GM23338 (cell line): ENCODE measurements around the gene DHDDS. TPM values are rescaled to one million over a fixed set of nuclear protein-coding genes. Genes with fewer than 3 reads are reported as not detected.

Experiments
- ATAC-seq: fragments of 200-7000 bp; cut with Tn5 transposase; 3 replicates; pipeline ENCODE4 v1.9.1; 2020
- DNase-seq: peaks from one replicate; pipeline ENCODE4 v3.0.0-alpha.2; 2015; ENCODE audit warnings: low spot score
- H2AFZ ChIP-seq: fragments of 200-600 bp; sonication (generic); 2 replicates; pipeline ENCODE4 v1.8.0; 2016; ENCODE audit warnings: antibody characterized with exemption, mild to moderate bottlenecking, moderate library complexity
- H3F3A ChIP-seq: fragments of 200-600 bp; sonication (generic); replicated peaks from 2 replicates; pipeline ENCODE4 v1.8.0; 2017; ENCODE audit warnings: antibody characterized with exemption, mixed run types, low read depth
- H3K27ac ChIP-seq: fragments of 200-600 bp; sonication (generic); 2 replicates; pipeline ENCODE4 v1.6.1; 2016; ENCODE audit warnings: low read depth
- H3K27me3 ChIP-seq: fragments of 200-600 bp; sonication (generic); 2 replicates; pipeline ENCODE4 v1.8.0; 2016; ENCODE audit warnings: mild to moderate bottlenecking, mixed run types, moderate library complexity; ENCODE audit not compliant: insufficient read depth
- H3K36me3 ChIP-seq: fragments of 200-600 bp; sonication (generic); 2 replicates; pipeline ENCODE4 v1.8.0; 2016; ENCODE audit warnings: mild to moderate bottlenecking; ENCODE audit not compliant: insufficient read depth
- H3K4me1 ChIP-seq: fragments of 200-600 bp; sonication (generic); 2 replicates; pipeline ENCODE4 v1.8.0; 2016; ENCODE audit warnings: mild to moderate bottlenecking, moderate library complexity; ENCODE audit not compliant: insufficient read depth
- H3K4me2 ChIP-seq: fragments of 200-600 bp; sonication (generic); 2 replicates; pipeline ENCODE4 v1.7.1; 2017; ENCODE audit warnings: mixed run types
- H3K4me3 ChIP-seq: fragments of 200-600 bp; sonication (generic); 2 replicates; pipeline ENCODE4 v1.6.1; 2016; ENCODE audit warnings: mixed run types
- H3K79me2 ChIP-seq: fragments of 200-600 bp; sonication (generic); replicated peaks from 2 replicates; pipeline ENCODE4 v1.8.0; 2017; ENCODE audit warnings: mild to moderate bottlenecking; ENCODE audit not compliant: insufficient read depth
- H3K9me2 ChIP-seq: fragments of 200-600 bp; sonication (generic); 2 replicates; pipeline ENCODE4 v1.8.0; 2017; ENCODE audit not compliant: insufficient read depth
- H4K20me1 ChIP-seq: fragments of 200-600 bp; sonication (generic); replicated peaks from 2 replicates; pipeline ENCODE4 v1.8.0; 2017; ENCODE audit warnings: mild to moderate bottlenecking; ENCODE audit not compliant: insufficient read depth
- H3K27ac Mint-ChIP-seq: 2 replicates; pipeline ENCODE4 v1.8.0; 2020; ENCODE audit warnings: inconsistent platforms, mild to moderate bottlenecking, moderate library complexity, mixed read lengths
- H3K27me3 Mint-ChIP-seq: 3 replicates; pipeline ENCODE4 v1.8.0; 2022; ENCODE audit warnings: low read depth, mild to moderate bottlenecking, moderate library complexity, mixed read lengths, inconsistent platforms; ENCODE audit not compliant: insufficient read depth, poor library complexity
- H3K36me3 Mint-ChIP-seq: 3 replicates; pipeline ENCODE4 v1.8.0; 2021; ENCODE audit warnings: low read depth, mild to moderate bottlenecking, inconsistent platforms, moderate library complexity, mixed read lengths
- H3K4me1 Mint-ChIP-seq: 3 replicates; pipeline ENCODE4 v1.8.0; 2020; ENCODE audit warnings: mild to moderate bottlenecking, inconsistent platforms, mixed read lengths
- H3K4me3 Mint-ChIP-seq: 3 replicates; pipeline ENCODE4 v1.8.0; 2021; ENCODE audit warnings: moderate library complexity, mild to moderate bottlenecking, inconsistent platforms, mixed read lengths
- H3K9me3 Mint-ChIP-seq: 3 replicates; pipeline ENCODE4 v1.8.0; 2020; ENCODE audit warnings: moderate library complexity, mild to moderate bottlenecking, inconsistent platforms, mixed read lengths
- CREB1 ChIP-seq: fragments of 250-450 bp; sonication (Bioruptor Pico); IDR thresholded peaks from 2 replicates; pipeline ENCODE4 v1.5.0; 2020; ENCODE audit warnings: low read depth, mild to moderate bottlenecking, moderate library complexity
- EZH2 ChIP-seq: fragments of 200-600 bp; sonication (generic); IDR thresholded peaks from one replicate; pipeline ENCODE4 v1.8.0; 2017; ENCODE audit warnings: antibody characterized with exemption, mild to moderate bottlenecking, low read depth; ENCODE audit not compliant: unreplicated experiment
- EZH2phosphoT487 ChIP-seq: fragments of 200-600 bp; sonication (generic); IDR thresholded peaks from one replicate; pipeline ENCODE4 v1.8.1; 2018; ENCODE audit warnings: antibody characterized with exemption; ENCODE audit not compliant: unreplicated experiment
- JUNB ChIP-seq: IDR thresholded peaks from one replicate; pipeline ENCODE4 v1.6.1; 2016; ENCODE audit warnings: antibody characterized with exemption; ENCODE audit not compliant: unreplicated experiment
- POLR2AphosphoS5 ChIP-seq: IDR thresholded peaks from 2 replicates; pipeline ENCODE4 v1.6.1; 2016; ENCODE audit warnings: antibody characterized with exemption, low read depth
- STAT1 ChIP-seq: IDR thresholded peaks from one replicate; pipeline ENCODE4 v1.6.1; 2016; ENCODE audit warnings: antibody characterized with exemption; ENCODE audit not compliant: unreplicated experiment
- polyA plus RNA-seq: library from polyadenylated mRNA; unstranded; fragments of >200 nt; fragmentation: Nextera tagmentation; extraction: Ambion mirVana; gene quantifications from 2 replicates; pipeline ENCODE4 v1.2.1, GENCODE V29; 2016
- total RNA-seq: library from RNA; depleted of rRNA; stranded (reverse); fragments of >200 nt; shearing (Covaris generic); gene quantifications from 2 replicates; pipeline ENCODE4 v1.2.3, GENCODE V29; 2014
- TF ChIP-seq, protein P1 (sequence below): IDR thresholded peaks from 2 replicates; pipeline ENCODE4 v1.6.1; 2016; ENCODE audit warnings: antibody characterized with exemption

Gene DHDDS
- total and polyA plus RNA-seq, 2 experiments from 2014 or later = 32.6 to 49.5 TPM

DNA sequence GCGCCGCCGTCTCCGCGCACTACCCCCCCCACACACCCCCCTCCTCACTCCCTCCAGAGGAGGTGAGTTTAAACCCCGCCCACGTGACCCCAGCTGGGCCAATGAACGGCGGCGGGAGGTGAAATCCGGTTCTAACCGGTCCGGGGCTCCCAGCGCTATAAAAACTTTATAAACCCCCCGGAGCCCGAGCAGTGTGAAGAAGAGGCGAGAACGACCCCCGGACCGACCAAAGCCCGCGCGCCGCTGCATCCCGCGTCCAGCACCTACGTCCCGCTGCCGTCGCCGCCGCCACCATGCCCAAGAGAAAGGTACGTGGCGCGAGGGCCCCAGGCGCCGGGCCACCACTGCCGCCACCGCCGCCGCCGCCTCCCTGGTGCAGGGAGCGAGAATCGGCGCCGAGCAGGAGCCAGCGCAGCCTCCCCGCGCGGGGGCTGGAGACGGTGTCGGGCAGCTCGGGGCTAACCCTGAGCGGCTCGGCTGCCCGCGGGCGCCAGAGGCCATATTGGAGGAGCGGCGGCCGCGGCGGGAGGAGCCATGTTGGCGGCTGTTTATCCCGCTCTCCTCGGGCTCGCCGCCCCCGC lies 40.3 kb downstream of the DHDDS start, which contains the start of gene HMGN2:
HMGN2 (plus strand) TSS at position 121 of the 581 bp plus-strand sequence; CDS start at position 294, 173 bp downstream.
- no peaks in the 10 kb centered on the region for H3K9me2 ChIP-seq
- Mint-ChIP-seq H3K4me3 (peak within 1 kb of the TSS; percentile 91), H3K9me3 (peaks cover 3% of the 10 kb centered on the region; the same call in 1 of the 3 replicates), H3K27me3 (peaks cover 33% of the 10 kb centered on the region), H3K36me3 (peaks cover 58% of the 10 kb centered on the region), H3K27ac (peak within 1 kb of the TSS; percentile 100), H3K4me1 (peaks cover 38% of the 10 kb centered on the region)
- peaks cover 32% of the 10 kb centered on the region for H4K20me1 ChIP-seq
- peak; percentile 96 for DNase-seq
- peak within 1 kb of the TSS; percentile 100 for H3K27ac ChIP-seq
- H3K36me3 ChIP-seq = peaks cover 34% of the 10 kb centered on the region
- TF ChIP-seq CREB1 = no peak
- no peak for TF ChIP-seq EZH2
- TF ChIP-seq POLR2AphosphoS5 = peak; percentile 64
- H3F3A ChIP-seq = peaks cover 53% of the 10 kb centered on the region
- 0 out of 2 replicates have a peak within 1 kb of the TSS, but pooled peaks have one; percentile 69 for H2AFZ ChIP-seq
- peaks cover 23% of the 10 kb centered on the region for H3K79me2 ChIP-seq
- H3K4me3 ChIP-seq = peak within 1 kb of the TSS; percentile 96
- peaks cover 21% of the 10 kb centered on the region for H3K4me1 ChIP-seq
- H3K4me2 ChIP-seq = peak within 1 kb of the TSS; percentile 99
- peaks cover 9% of the 10 kb centered on the region; the same call in 1 of the 2 replicates for H3K27me3 ChIP-seq
- peak; percentile 35 for ATAC-seq

DNA sequence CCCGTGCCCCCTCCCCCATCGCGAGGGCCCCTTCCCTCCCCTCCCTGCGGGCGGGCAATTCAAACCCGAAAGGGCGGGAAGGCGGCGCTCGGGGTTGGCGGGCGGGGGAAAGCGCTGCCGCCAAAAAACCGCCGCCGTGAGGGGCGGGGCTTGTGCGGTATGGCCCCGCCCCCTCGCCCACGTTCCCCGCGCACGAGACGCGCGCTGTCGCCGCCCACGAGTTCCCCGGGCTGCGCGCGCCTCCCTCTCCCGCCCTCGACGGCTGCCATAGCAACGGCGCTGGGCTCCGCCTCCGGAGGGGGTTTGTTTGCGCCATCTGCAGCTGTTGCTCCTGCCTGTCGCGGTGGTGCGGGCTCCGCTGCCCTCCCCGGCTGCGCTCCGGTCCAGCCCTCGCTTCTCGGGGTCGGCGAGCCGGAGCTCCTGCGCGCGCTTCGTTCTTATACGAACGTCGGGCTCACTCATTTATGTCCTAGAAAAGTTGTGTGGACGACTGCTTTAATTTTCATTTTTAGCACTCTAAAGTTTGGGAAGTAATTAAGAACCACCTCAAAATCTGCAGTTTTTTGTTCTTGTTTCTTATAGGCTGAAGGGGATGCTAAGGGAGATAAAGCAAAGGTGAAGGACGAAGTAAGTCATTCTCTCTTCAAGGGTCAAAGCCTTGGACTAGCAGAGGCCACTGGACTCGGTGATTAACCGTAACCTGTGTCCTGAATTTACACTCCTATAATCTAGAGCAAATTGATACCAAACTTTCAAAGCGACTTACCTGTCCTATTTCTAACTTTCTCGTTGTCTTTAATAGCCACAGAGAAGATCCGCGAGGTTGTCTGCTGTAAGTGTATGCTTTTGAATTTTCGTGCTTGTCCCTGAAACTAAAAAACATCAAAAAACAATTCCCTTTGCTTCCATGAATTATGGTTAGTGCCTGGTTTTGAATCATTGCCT lies 41.1 kb downstream of the DHDDS start:
- peak overlapping the region; percentile 65; the same call in 1 of the 2 replicates for H3K27ac Mint-ChIP-seq
- H3K4me1 ChIP-seq = peaks cover 21% of the 10 kb centered on the region
- peaks cover 38% of the 10 kb centered on the region for H3K4me1 Mint-ChIP-seq
- peak overlapping the region; percentile 96 for H3K4me3 ChIP-seq
- peaks cover 3% of the 10 kb centered on the region; the same call in 1 of the 3 replicates for H3K9me3 Mint-ChIP-seq
- H2AFZ ChIP-seq = no peak overlapping the region
- DNase-seq (peak; percentile 95), ATAC-seq (peak; percentile 40)
- H4K20me1 ChIP-seq = peaks cover 27% of the 10 kb centered on the region
- H3K27me3 ChIP-seq = peaks cover 9% of the 10 kb centered on the region; the same call in 1 of the 2 replicates
- peak overlapping the region; percentile 91 for H3K4me3 Mint-ChIP-seq
- peak overlapping the region; percentile 99 for H3K4me2 ChIP-seq
- H3K36me3 ChIP-seq = peaks cover 37% of the 10 kb centered on the region
- peaks cover 33% of the 10 kb centered on the region for H3K27me3 Mint-ChIP-seq
- no peaks in the 10 kb centered on the region for H3K9me2 ChIP-seq
- H3K79me2 ChIP-seq = peaks cover 23% of the 10 kb centered on the region
- H3K36me3 Mint-ChIP-seq = peaks cover 60% of the 10 kb centered on the region
- peak overlapping the region; percentile 100; the same call in 1 of the 2 replicates for H3K27ac ChIP-seq
- TF ChIP-seq, protein P1, sequence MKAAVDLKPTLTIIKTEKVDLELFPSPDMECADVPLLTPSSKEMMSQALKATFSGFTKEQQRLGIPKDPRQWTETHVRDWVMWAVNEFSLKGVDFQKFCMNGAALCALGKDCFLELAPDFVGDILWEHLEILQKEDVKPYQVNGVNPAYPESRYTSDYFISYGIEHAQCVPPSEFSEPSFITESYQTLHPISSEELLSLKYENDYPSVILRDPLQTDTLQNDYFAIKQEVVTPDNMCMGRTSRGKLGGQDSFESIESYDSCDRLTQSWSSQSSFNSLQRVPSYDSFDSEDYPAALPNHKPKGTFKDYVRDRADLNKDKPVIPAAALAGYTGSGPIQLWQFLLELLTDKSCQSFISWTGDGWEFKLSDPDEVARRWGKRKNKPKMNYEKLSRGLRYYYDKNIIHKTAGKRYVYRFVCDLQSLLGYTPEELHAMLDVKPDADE = 0 out of 2 replicates have a peak, but pooled peaks have one; percentile 31
- no peak for TF ChIP-seq EZH2phosphoT487
- TF ChIP-seq STAT1 = no peak
- TF ChIP-seq JUNB = no peak
- TF ChIP-seq CREB1 = 0 out of 2 replicates have a peak, but pooled peaks have one; percentile 24
- peaks cover 57% of the 10 kb centered on the region for H3F3A ChIP-seq
